ENCODE measurements around the gene TTLL4.
A peak's percentile ranks its signal among the peaks of the same experiment; 100 is the strongest.

DNA sequence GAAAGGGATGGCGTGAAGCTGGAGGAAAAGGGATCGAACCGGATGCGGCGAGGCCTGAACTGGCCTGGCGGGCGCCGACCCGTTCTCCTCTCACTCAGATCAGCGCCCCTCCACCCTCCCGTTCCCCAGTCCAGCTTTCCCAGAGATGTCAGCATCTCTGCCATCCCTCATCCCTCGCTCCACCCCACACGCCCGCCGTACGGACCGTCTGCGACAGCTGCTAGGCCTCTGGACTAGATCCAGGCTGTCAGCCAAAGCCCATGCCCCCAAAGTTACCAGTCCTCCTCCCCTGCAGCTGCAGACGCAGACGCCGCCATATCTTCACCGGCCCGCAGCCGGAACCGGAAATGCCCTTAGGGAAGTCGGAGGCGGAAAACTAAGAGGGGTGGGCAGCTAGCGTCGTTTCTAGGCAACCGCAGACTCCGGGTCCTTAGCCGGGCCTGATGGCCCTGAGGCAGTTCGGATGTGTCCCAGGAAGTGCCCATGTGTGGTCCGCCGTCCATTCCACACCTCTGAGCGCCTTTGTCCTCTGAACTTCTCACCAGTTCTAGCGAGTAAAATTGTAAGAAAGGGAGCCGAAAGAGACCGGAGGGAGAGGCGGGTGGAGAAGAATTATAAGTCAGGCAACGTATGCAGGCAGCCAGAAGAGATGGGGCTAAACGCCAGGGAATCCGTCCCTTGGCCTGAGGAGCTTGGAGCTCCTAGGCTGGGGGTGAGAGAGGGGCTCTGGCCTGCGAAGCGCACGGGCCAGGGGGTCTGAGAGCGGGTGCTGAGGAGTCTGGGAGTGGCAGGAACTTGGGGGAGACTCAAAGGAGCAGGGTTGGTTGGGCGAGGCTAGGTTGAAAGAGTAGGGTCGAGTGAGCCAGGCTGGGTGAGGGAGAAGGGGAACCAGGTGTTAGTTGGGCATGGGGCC, 38.7 kb upstream of the TTLL4 start, which contains the start of the genes RNF25 and STK36:
- TF ChIP-seq POLR2AphosphoS5 (IDR thresholded peaks at IDR 0.05) (peak in 2 of 3 donors; percentile 6 to 24), POLR2A (IDR thresholded peaks at IDR 0.05) (peak in 1 of 2 donors; percentile 34), EP300 (IDR thresholded peaks at IDR 0.05) (no peak)
- TF ChIP-seq, protein P1, sequence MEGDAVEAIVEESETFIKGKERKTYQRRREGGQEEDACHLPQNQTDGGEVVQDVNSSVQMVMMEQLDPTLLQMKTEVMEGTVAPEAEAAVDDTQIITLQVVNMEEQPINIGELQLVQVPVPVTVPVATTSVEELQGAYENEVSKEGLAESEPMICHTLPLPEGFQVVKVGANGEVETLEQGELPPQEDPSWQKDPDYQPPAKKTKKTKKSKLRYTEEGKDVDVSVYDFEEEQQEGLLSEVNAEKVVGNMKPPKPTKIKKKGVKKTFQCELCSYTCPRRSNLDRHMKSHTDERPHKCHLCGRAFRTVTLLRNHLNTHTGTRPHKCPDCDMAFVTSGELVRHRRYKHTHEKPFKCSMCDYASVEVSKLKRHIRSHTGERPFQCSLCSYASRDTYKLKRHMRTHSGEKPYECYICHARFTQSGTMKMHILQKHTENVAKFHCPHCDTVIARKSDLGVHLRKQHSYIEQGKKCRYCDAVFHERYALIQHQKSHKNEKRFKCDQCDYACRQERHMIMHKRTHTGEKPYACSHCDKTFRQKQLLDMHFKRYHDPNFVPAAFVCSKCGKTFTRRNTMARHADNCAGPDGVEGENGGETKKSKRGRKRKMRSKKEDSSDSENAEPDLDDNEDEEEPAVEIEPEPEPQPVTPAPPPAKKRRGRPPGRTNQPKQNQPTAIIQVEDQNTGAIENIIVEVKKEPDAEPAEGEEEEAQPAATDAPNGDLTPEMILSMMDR (IDR thresholded peaks at IDR 0.05) = no peak

Data from suprapubic skin (tissue), 4 donors.